GM12874 (cell line): Measurements from ENCODE around the gene ITGA2B.

Experiments used
- TF ChIP-seq, protein P1 (sequence below): IDR thresholded peaks from 2 replicates; pipeline ENCODE4 v1.5.1; 2011; ENCODE audit warnings: low read depth, mild to moderate bottlenecking, control low read depth, low read length, moderate library complexity; ENCODE audit not compliant: insufficient read depth

ITGA2B gene

DNA sequence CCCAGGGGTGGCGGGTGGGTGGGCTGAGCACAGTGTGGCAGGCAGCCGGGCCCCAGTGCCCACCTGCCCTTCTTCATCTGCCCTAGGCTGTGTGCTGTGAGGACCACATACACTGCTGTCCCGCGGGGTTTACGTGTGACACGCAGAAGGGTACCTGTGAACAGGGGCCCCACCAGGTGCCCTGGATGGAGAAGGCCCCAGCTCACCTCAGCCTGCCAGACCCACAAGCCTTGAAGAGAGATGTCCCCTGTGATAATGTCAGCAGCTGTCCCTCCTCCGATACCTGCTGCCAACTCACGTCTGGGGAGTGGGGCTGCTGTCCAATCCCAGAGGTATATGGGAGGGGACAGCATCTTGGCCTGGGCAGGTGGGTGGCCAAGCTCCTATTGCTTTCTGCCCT lies 38.0 kb downstream of the ITGA2B start:
- TF ChIP-seq, protein P1, sequence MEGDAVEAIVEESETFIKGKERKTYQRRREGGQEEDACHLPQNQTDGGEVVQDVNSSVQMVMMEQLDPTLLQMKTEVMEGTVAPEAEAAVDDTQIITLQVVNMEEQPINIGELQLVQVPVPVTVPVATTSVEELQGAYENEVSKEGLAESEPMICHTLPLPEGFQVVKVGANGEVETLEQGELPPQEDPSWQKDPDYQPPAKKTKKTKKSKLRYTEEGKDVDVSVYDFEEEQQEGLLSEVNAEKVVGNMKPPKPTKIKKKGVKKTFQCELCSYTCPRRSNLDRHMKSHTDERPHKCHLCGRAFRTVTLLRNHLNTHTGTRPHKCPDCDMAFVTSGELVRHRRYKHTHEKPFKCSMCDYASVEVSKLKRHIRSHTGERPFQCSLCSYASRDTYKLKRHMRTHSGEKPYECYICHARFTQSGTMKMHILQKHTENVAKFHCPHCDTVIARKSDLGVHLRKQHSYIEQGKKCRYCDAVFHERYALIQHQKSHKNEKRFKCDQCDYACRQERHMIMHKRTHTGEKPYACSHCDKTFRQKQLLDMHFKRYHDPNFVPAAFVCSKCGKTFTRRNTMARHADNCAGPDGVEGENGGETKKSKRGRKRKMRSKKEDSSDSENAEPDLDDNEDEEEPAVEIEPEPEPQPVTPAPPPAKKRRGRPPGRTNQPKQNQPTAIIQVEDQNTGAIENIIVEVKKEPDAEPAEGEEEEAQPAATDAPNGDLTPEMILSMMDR, result no peak

DNA sequence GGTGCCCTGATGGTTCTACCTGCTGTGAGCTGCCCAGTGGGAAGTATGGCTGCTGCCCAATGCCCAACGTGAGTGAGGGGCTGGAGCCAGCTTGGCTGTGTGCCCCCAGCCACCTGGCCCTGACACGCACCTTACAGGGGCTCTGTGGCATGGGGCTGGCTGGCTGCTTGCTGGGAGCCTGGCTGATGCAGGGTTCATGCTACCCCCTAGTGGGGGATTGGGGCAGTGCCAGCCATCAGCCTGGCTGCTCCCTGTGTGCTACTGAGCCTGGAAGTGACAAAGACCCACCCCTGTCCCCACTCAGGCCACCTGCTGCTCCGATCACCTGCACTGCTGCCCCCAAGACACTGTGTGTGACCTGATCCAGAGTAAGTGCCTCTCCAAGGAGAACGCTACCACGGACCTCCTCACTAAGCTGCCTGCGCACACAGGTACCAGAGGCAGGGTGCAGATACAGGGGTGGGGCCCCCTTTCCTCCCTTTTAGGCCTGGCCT lies 38.7 kb downstream of the ITGA2B start:
- TF ChIP-seq, protein P1, result peak; percentile 99

DNA sequence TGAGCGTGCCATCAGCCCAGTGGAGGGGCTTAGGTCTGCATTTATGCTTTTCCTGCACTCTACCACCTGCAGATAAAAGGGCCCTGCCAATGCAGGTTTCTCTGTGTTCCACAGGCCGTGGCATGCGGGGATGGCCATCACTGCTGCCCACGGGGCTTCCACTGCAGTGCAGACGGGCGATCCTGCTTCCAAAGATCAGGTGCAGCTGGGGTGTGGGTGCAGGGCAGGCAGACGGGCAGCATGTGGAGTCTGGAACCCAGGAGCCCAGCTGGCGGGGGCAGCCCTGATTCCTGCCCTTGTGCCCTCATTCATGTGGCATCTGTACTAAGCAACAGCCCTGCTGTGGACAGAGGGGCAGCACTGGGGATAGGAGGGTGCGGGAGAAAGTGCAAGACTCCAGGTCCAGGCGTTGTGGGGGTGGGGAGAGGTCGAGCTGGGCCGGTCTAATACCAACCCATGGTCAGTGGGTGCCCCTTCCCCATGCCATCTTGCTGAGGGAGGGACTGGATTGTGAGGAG lies 39.8 kb downstream of the ITGA2B start:
- TF ChIP-seq, protein P1, result no peak

DNA sequence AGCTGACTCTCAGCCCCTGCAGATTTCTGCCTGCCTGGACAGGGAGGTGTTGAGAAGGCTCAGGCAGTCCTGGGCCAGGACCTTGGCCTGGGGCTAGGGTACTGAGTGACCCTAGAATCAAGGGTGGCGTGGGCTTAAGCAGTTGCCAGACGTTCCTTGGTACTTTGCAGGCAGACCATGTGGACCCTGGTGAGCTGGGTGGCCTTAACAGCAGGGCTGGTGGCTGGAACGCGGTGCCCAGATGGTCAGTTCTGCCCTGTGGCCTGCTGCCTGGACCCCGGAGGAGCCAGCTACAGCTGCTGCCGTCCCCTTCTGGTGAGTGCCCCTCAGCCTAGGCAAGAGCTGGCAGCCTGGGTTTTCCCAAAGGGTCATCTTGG lies 40.5 kb downstream of the ITGA2B start:
- TF ChIP-seq, protein P1, result no peak

DNA sequence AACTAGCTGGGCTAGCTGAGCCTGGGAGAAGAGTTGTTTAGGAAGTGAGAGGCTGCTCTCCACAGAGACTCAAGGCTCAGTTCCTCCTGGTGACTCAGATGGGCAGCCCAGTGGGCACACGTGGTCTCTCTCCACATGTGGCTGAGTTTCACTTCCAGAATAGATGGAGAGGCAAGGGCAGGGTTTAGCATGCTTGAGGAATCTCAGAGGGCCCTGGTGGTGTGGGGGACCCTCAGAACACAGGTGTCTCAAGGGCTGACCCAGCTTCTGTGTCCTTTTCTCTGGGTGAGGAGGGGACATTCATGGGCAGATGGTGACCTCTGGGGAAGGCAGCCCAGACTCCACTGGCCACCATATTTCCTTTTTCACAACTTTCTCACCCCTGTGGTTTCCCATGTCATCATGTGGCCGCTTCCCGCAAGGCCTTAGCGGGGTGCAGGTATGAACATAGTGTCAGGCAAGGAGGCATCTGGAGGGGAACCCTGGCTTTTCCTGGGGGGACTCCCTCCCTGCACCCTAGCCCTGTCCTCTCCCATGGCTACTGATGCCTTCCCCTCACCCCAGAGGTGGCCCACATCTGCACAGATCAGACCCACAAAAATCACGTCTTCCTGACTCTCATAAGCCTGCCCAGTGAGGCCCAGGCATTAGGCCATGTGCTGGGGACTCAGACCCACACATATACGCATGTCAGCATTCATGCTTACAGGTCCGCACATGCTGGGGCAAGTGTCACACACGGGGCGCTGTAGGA lies 41.0 kb downstream of the ITGA2B start:
- TF ChIP-seq, protein P1, result no peak

DNA sequence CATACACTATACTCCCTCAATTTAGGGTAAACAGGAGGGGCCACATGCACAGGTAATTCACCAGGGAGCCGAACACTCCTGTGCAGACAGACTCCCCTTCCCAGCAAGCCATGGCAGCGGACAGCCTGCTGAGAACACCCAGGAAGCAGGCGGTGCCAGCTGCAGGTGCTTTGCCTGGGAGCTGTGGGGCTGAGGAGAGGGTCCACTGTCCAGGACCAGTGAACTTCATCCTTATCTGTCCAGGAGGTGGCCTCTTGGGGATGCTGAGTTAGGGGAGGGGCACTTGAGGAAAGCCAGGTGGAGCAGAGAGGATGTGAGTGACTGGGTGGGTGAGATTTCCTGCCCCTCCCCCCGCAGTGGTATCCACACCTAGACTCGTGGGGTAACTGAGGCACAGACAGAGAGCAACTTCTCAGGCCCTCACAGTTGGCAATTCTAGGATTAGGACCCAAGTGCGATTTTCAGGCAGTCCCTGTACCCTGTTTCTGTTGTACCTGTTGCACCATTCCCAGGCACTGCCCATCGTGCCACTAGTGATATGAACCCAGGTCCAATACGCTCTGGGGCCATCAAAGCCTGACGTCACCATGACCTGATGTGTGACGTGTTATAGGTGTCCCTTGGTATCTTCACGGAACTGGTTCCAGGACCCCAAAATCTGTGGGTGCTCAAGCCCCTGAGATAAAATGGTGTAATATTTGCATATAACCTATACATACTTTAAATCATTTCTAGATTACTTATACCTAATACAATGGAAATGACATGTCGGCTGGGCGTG lies 43.2 kb downstream of the ITGA2B start:
- TF ChIP-seq, protein P1, result no peak

DNA sequence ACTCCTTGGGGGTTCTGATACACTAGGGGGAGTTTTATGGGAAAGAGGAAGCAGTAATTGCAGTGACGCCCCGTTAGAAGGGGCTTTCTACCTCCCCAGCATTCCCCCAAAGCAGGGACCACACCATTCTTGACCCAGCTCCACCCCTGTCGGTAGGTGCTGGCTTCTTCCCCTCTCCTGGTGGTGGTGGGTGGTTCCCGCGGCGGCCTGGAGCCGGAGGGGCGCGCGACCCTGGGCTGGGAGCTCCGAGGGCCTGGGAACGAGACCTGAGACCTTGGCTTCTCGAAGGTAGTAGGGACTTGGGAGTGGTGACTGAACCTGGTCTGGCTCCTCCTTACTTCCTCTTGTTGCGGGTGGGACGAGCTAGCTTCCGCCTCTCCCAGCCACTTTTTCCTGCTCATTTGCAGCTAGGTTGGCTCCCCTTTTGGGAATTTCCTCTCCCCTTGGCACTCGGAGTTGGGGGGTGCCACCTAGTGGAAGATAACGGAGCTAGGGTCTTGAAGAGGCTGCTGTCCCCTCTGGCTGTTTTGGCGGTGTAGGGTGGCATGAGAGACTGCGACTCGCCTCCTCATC lies 43.9 kb downstream of the ITGA2B start:
- TF ChIP-seq, protein P1, result peak; percentile 73
